H1 (cell line): ENCODE measurements around the gene SLC39A13. TPM values are rescaled to one million over a fixed set of nuclear protein-coding genes. Genes with fewer than 3 reads are reported as not detected.
A peak's percentile ranks its signal among the peaks of the same experiment; 100 is the strongest.

Experiments used
- CTCF ChIA-PET: fragments of 300-600 bp; sonication (Branson Sonifier 250); formaldehyde crosslinking; loops from one replicate; lab custom pipeline; 2021; ENCODE audit not compliant: partially characterized antibody; lab: Charles Lee
- POLR2A ChIA-PET: fragments of 300-600 bp; sonication (Branson Sonifier 250); formaldehyde crosslinking; loops from one replicate; lab custom pipeline; 2021; ENCODE audit warnings: inconsistent platforms; ENCODE audit not compliant: partially characterized antibody; lab: Charles Lee
- DNase-seq, 2 experiments: peaks; one replicate each; pipeline versions ENCODE4 v3.0.0 to v3.0.0-alpha.2; 2010 to 2022; ENCODE audit warnings: low spot score in 2 of 2, low read depth in 1 of 2, mixed read lengths in 1 of 2
- FAIRE-seq: peaks from 2 replicates; lab custom pipeline; 2011; peaks lifted over from hg19 to GRCh38; lab: Jason Lieb, UNC
- H2AFZ ChIP-seq: 2 replicates; pipeline ENCODE4 v1.8.1; 2012; ENCODE audit warnings: low read length, inconsistent platforms
- H2AK5ac ChIP-seq: 2 replicates; pipeline ENCODE4 v1.6.1; 2013; ENCODE audit warnings: low read depth, low read length
- H2BK120ac ChIP-seq: replicated peaks from 2 replicates; pipeline ENCODE3; 2013; ENCODE audit warnings: low read depth, low read length, inconsistent platforms
- H2BK12ac ChIP-seq: 2 replicates; pipeline ENCODE4 v1.6.1; 2013; ENCODE audit warnings: low read depth, low read length
- H2BK15ac ChIP-seq: 2 replicates; pipeline ENCODE4 v1.6.1; 2013; ENCODE audit warnings: low read length
- H2BK20ac ChIP-seq: 2 replicates; pipeline ENCODE4 v1.6.1; 2013; ENCODE audit warnings: low read length
- H2BK5ac ChIP-seq: 2 replicates; pipeline ENCODE4 v1.6.1; 2013; ENCODE audit warnings: low read depth, low read length
- H3K14ac ChIP-seq: 2 replicates; pipeline ENCODE4 v1.6.1; 2013; ENCODE audit warnings: inconsistent platforms; ENCODE audit not compliant: insufficient read length
- H3K18ac ChIP-seq: 2 replicates; pipeline ENCODE4 v1.6.1; 2013; ENCODE audit warnings: low read length; ENCODE audit errors: extremely low read depth
- H3K23ac ChIP-seq: 2 replicates; pipeline ENCODE4 v1.6.1; 2013; ENCODE audit warnings: inconsistent platforms; ENCODE audit not compliant: insufficient read length
- H3K23me2 ChIP-seq: 2 replicates; pipeline ENCODE4 v1.6.1; 2013; ENCODE audit warnings: low read depth, low read length
- H3K27ac ChIP-seq: 2 replicates; pipeline ENCODE4 v1.6.1; 2011; ENCODE audit warnings: low read depth, low read length, inconsistent platforms
- H3K27me3 ChIP-seq, 4 experiments: replicated peaks in 1 of 4; 1 replicate in 1 of 4; 2 replicates in 3 of 4; pipeline versions ENCODE4 v1.6.1 to v1.8.1; 2011 to 2013; ENCODE audit warnings: low read length in 3 of 4, mild to moderate bottlenecking in 3 of 4, inconsistent platforms in 2 of 4, mixed read lengths in 2 of 4, moderate library complexity in 1 of 4; ENCODE audit not compliant: control insufficient read depth in 3 of 4, insufficient read depth in 3 of 4; ENCODE audit errors: extremely low read depth in 1 of 4
- H3K36me3 ChIP-seq, 4 experiments: 2 replicates each; pipeline versions ENCODE4 v1.6.1 to v1.8.1; 2011 to 2013; ENCODE audit warnings: mild to moderate bottlenecking in 4 of 4, low read length in 3 of 4, moderate library complexity in 2 of 4, control low read depth in 1 of 4, inconsistent platforms in 1 of 4; ENCODE audit not compliant: insufficient read depth in 4 of 4, control insufficient read depth in 2 of 4
- H3K4ac ChIP-seq: replicated peaks from 2 replicates; pipeline ENCODE3; 2013; ENCODE audit warnings: low read length, low read depth, mixed read lengths, inconsistent platforms; ENCODE audit not compliant: insufficient read length
- H3K4me1 ChIP-seq, 4 experiments: replicated peaks in 1 of 4; 1 replicate in 1 of 4; 2 replicates in 3 of 4; pipeline versions ENCODE4 v1.6.1 to v1.8.1; 2011 to 2013; ENCODE audit warnings: low read length in 3 of 4, inconsistent platforms in 2 of 4, mixed read lengths in 1 of 4; ENCODE audit not compliant: insufficient read depth in 4 of 4, control insufficient read depth in 3 of 4
- H3K4me2 ChIP-seq, 2 experiments: 2 replicates each; pipeline versions ENCODE4 v1.6.1 to v1.8.1; 2011 to 2013; ENCODE audit warnings: low read depth in 2 of 2, low read length in 2 of 2, control low read depth in 1 of 2, inconsistent platforms in 1 of 2, mild to moderate bottlenecking in 1 of 2; ENCODE audit not compliant: insufficient read depth in 1 of 2
- H3K4me3 ChIP-seq, 4 experiments: fragments of 200-600, 300-600 bp in 1 of 4; sonication (generic), shearing (Covaris generic), sonication (Bioruptor Twin) in 1 of 4; 2 replicates each; pipeline versions ENCODE4 v1.5.1 to v1.8.1; 2011 to 2016; ENCODE audit warnings: low read length in 4 of 4, low read depth in 3 of 4, control low read depth in 2 of 4, inconsistent platforms in 2 of 4, mild to moderate bottlenecking in 2 of 4, mixed read lengths in 1 of 4, moderate library complexity in 1 of 4; ENCODE audit not compliant: insufficient read depth in 2 of 4; ENCODE audit errors: extremely low read depth in 1 of 4
- H3K56ac ChIP-seq: replicated peaks from 2 replicates; pipeline ENCODE3; 2013; ENCODE audit warnings: low read depth, mild to moderate bottlenecking, mixed read lengths, low read length, inconsistent platforms; ENCODE audit not compliant: insufficient read length
- H3K79me1 ChIP-seq: 2 replicates; pipeline ENCODE4 v1.6.1; 2013; ENCODE audit warnings: low read depth, low read length, control low read depth
- H3K79me2 ChIP-seq, 2 experiments: 2 replicates each; pipeline versions ENCODE4 v1.6.1 to v1.8.1; 2012 to 2013; ENCODE audit warnings: low read length in 2 of 2, mild to moderate bottlenecking in 2 of 2, inconsistent platforms in 1 of 2; ENCODE audit not compliant: insufficient read depth in 2 of 2, control insufficient read depth in 1 of 2
- H3K9ac ChIP-seq, 4 experiments: replicated peaks in 1 of 4; 1 replicate in 1 of 4; 2 replicates in 3 of 4; pipeline versions ENCODE4 v1.6.1 to v1.8.1; 2011 to 2013; ENCODE audit warnings: low read depth in 3 of 4, low read length in 3 of 4, control low read depth in 2 of 4, mild to moderate bottlenecking in 2 of 4, moderate library complexity in 2 of 4, inconsistent platforms in 1 of 4; ENCODE audit errors: extremely low read depth in 1 of 4
- H3K9me3 ChIP-seq, 2 experiments: 2 replicates each; pipeline versions ENCODE4 v1.6.1 to v1.8.1; 2012 to 2013; ENCODE audit warnings: mild to moderate bottlenecking in 2 of 2, moderate library complexity in 2 of 2, control low read depth in 1 of 2, inconsistent platforms in 1 of 2, low read depth in 1 of 2, low read length in 1 of 2, mixed read lengths in 1 of 2; ENCODE audit not compliant: insufficient read depth in 2 of 2
- H4K20me1 ChIP-seq, 2 experiments: replicated peaks in 1 of 2; 2 replicates each; pipeline versions ENCODE3 to v1.8.1; 2011 to 2013; ENCODE audit warnings: inconsistent platforms in 2 of 2, low read length in 2 of 2, mild to moderate bottlenecking in 1 of 2; ENCODE audit not compliant: insufficient read depth in 2 of 2, control insufficient read depth in 1 of 2
- H4K5ac ChIP-seq: 2 replicates; pipeline ENCODE4 v1.6.1; 2013; ENCODE audit warnings: low read length, low read depth, mixed read lengths, inconsistent platforms; ENCODE audit not compliant: insufficient read length
- H4K8ac ChIP-seq: 2 replicates; pipeline ENCODE4 v1.8.0; 2013; ENCODE audit warnings: mild to moderate bottlenecking, moderate library complexity, low read length, inconsistent platforms; ENCODE audit not compliant: insufficient read depth; ENCODE audit errors: extremely low read depth
- H4K91ac ChIP-seq: replicated peaks from 2 replicates; pipeline ENCODE3; 2013; ENCODE audit warnings: low read length, mixed read lengths, inconsistent platforms; ENCODE audit not compliant: insufficient read length
- SUZ12 ChIP-seq: fragments of 200-600 bp; sonication (generic); IDR thresholded peaks from 2 replicates; pipeline ENCODE4 v1.6.1; 2012; ENCODE audit warnings: mild to moderate bottlenecking, inconsistent platforms, low read length, moderate library complexity, mixed read lengths
- WGBS, 2 experiments: shearing (Covaris generic) in 1 of 2; methylation state at CpG; one replicate each; pipeline versions ENCODE4 v1.1.6 to v1.1.7; 2013 to 2015; ENCODE audit warnings: low lambda C conversion rate in 2 of 2, mixed read lengths in 2 of 2, inconsistent platforms in 1 of 2, low coverage in 1 of 2, missing lambda C conversion rate in 1 of 2; ENCODE audit not compliant: insufficient replicate concordance in 2 of 2, insufficient coverage in 1 of 2, insufficient read length in 1 of 2; ENCODE audit errors: extremely low coverage in 1 of 2, missing lambda C conversion rate in 1 of 2; 5-methylcytosine and 5-hydroxymethylcytosine counted together
- polyA plus RNA-seq, 7 experiments: library from polyadenylated mRNA; depleted of rRNA in 3 of 7; stranded (reverse) in 5 of 7; unstranded in 2 of 7; fragments of >200 nt in 5 of 7; fragments of 200-250 nt in 2 of 7; gene quantifications; 1 replicate in 5 of 7; 2 replicates in 1 of 7; 4 replicates in 1 of 7; pipeline versions ENCODE4 v1.2.1 to v1.2.3, GENCODE V29; 2011 to 2013; ENCODE audit warnings: missing spikeins in 2 of 7, mixed read lengths in 2 of 7
- total RNA-seq: library from RNA; stranded (reverse); fragmentation: NEBNext Ultra II Directional; extraction: Animal tissue kit (Norgen Biotek cat#: 25700); gene quantifications from 2 replicates; pipeline ENCODE4 v1.2.1, GENCODE V29; 2021

SLC39A13 gene
- total and polyA plus RNA-seq, 2 of the 8 experiments (the other 6 are each of a cell fraction or from before 2014, with no cell fraction given), result 23.2 to 30.0 TPM

DNA sequence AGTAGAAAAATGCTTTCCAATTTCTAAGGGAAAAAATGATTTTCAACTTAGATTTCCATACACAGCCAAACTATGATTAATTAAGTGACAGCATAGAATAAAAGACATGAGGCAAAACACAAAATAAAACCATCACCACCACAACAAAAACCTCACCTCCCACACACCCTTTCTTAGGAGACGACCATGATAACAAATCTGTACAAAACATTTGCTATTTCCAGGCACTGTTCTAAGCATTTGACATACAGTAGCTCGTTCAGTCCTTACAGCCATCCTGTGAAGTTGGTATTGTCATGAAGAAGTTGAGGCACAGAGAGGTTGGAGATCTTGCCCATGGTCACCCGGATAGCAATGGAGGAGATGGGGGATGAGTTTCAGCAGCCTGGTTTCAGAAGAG, 38.7 kb upstream of the SLC39A13 start:
- TF ChIP-seq SUZ12, result no peak

More for the DNA sequence above, 38.7 kb upstream of the SLC39A13 start:
- Histone ChIP-seq H3K4me2 (no peak overlapping the region), H4K91ac (no peak overlapping the region), H2BK5ac (no peak overlapping the region), H3K4me3 (no peak overlapping the region), H3K23ac (no peak overlapping the region), H4K20me1 (no peaks in the 10 kb centered on the region), H3K4ac (no peak overlapping the region), H3K36me3 (no peaks in the 10 kb centered on the region), H3K79me1 (no peaks in the 10 kb centered on the region), H3K9ac (no peak overlapping the region), H2BK12ac (no peak overlapping the region), H3K14ac (no peak overlapping the region), H2AK5ac (0 out of 2 replicates have a peak overlapping the region, but pooled peaks have one; percentile 48), H4K8ac (no peak overlapping the region), H2BK120ac (no peak overlapping the region), H2BK15ac (no peak overlapping the region), H3K79me2 (no peaks in the 10 kb centered on the region), H2BK20ac (no peak overlapping the region), H3K4me1 (no peaks in the 10 kb centered on the region), H3K9me3 (no peaks in the 10 kb centered on the region), H2AFZ (no peak overlapping the region), H4K5ac (no peak overlapping the region), H3K27ac (no peak overlapping the region), H3K23me2 (no peaks in the 10 kb centered on the region; the same call in 1 of the 2 replicates), H3K27me3 (no peaks in the 10 kb centered on the region), H3K18ac (no peak overlapping the region), H3K56ac (no peak overlapping the region)
- WGBS, 2 experiments, result 84% methylated on average over 3 of the region's 3 CpGs; no CpG with 5 or more reads in 1 of the 2 experiments
- FAIRE-seq (no peak), DNase-seq (no peak)
- POLR2A ChIA-PET, result no interaction called here
- CTCF ChIA-PET, result interaction anchor here (1.3 to 1.9 kb wide), 2 partner anchors 15 to 38 kb away, joined by 5 to 7 read pairs; partner anchors contain the start of gene SLC39A13
